Measurements from ENCODE around the gene ZNF420. TPM values are rescaled to one million over a fixed set of nuclear protein-coding genes. Genes with fewer than 3 reads are reported as not detected.
A peak's percentile ranks its signal among the peaks of the same experiment; 100 is the strongest.
"Not testable (repeated sequence)": the region's sequence is repeated elsewhere in the genome, so short reads cannot be mapped to it uniquely, and the experiment has no call there.

Gene ZNF420
- total RNA-seq, result 10 to 100 TPM in 1 of 2 experiments, 1 to 10 TPM in 1; 9.1 to 12.8 TPM

DNA sequence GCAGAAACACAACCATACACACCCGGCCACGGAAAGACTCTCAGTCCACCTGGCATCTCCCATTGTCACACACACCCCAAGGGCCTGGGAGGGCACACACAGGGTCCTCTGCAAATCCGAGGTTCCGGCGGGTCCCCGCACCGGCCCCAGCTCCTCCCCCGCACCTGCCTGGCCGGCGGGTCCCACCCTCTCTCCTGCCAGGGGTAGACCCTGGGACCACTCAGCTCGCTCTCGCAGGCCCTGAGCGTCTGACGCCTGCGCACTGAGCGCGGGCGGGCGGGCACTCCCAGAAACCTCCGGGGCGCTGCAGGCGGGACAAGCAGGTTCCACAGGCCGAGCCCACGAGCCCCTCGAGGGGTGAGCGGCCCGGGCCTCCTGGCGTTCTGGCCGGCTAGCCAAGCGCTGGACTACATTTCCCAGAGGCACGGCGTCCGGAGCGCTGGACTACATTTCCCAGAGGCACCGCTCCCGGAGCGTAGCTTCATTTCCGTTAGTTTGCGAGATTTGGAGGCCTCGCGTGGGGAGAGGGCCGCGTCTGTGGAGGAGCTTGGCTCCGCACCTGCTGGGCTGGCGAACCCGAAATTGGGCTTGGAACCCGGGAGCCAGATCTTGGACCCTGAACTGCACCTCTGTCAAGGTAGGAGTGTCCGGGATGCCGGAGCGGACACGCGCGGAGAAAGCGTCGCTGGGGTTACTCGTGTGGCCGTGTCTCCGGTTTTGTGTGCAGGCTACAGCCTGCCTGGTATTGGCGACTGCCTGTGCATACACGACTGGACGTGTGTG lies at the start of gene ZNF420:
ZNF420 (plus strand) TSS at position 500 of the 783 bp plus-strand sequence. CDS start 10,686 bp downstream, outside the sequence.
- Mint-ChIP-seq H3K27me3 (no peaks in the 10 kb centered on the region), H3K4me1 (peaks cover 23% of the 10 kb centered on the region), H3K4me3 (peak within 1 kb of the TSS; percentile 97), H3K9me3 (ENCODE audit: low read depth) (peaks cover 19% of the 10 kb centered on the region), H3K36me3 (ENCODE audit: low read depth) (peaks cover 46% of the 10 kb centered on the region), H3K27ac (peak within 1 kb of the TSS; percentile 98)
- CTCF ChIA-PET, result interaction anchor here (0.6 to 1.1 kb wide), 3 partner anchors 105 to 566 kb away, joined by 3 to 6 read pairs (median 3); no protein-coding TSS in a partner anchor
- peak; percentile 93 for DNase-seq
- ATAC-seq, result peak; percentile 95
- intact Hi-C loops (cut with DNase I, micrococcal nuclease), result loop anchor here (1.0 to 5.0 kb wide), 23 partner anchors 94 to 864 kb away; partner anchors contain the start of genes ZNF383 (in 2 of the 2), ZNF568 (in 2 of the 2), ZNF829 (in 2 of the 2) and ZFP14 (in 1 of the 2)
- POLR2A ChIA-PET, result interaction anchor here (1.0 to 1.6 kb wide), 3 partner anchors 139 to 517 kb away, joined by 3 to 8 read pairs (median 6); partner anchors contain the start of genes ZNF383, ZNF540 and ZNF571

DNA sequence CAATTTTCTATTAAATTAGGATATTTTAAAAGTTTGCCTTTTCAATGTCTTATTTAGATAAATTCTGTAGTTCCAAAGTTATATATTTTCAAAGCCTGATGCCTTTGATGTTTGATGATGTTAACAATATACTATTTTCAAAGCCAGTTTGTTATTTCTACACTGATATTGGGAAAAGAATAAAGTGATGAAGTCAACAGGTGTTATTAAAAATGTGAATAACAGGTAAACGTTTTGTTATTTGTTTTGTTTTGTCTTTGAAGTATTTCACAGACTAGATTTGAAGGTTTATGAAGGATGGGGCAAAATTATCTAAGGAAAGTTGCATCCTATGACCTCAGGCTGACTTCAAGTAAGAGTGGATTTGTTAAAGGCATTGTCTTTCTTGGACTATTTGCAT lies 33.1 kb upstream of the ZNF420 start:
- POLR2A ChIA-PET, result no interaction called here
- H3K4me1 Mint-ChIP-seq, result no peaks in the 10 kb centered on the region
- H3K36me3 Mint-ChIP-seq (ENCODE audit: low read depth), result no peaks in the 10 kb centered on the region
- H3K27ac Mint-ChIP-seq, result no peak overlapping the region
- DNase-seq, result no peak
- H3K4me3 Mint-ChIP-seq, result no peak overlapping the region
- peaks cover 41% of the 10 kb centered on the region for H3K9me3 Mint-ChIP-seq (ENCODE audit: low read depth)
- intact Hi-C loops (cut with DNase I, micrococcal nuclease), result no loop called here
- no peaks in the 10 kb centered on the region for H3K27me3 Mint-ChIP-seq
- ATAC-seq, result no peak
- CTCF ChIA-PET, result no interaction called here

DNA sequence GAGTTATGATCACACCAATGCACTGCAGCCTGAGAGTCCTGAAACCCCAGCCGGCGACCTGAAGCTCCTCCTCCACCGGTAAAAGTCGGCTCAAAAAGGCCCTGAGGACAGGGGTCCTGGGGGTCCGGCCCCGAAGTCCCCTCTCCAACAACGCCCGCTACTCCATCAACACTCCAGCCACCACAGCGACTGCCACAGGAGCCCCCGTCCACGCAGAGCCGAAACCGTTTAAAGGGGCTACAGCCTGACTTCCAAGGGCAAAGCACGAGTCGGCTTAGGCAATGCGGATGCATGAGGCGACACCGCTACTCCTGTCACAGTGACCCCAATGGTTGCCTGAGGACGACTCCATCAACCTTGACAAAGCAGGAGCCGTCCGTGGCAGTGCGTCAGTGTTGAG lies 22.9 kb upstream of the ZNF420 start:
- no peak for DNase-seq
- no peak overlapping the region for H3K27ac Mint-ChIP-seq
- ChIA-PET CTCF (no interaction called here), POLR2A (no interaction called here)
- ATAC-seq, result no peak
- H3K36me3 Mint-ChIP-seq (ENCODE audit: low read depth), result peaks cover 26% of the 10 kb centered on the region
- peaks cover 37% of the 10 kb centered on the region for H3K9me3 Mint-ChIP-seq (ENCODE audit: low read depth)
- intact Hi-C loops (cut with DNase I, micrococcal nuclease), result no loop called here
- no peak overlapping the region for H3K4me3 Mint-ChIP-seq
- no peaks in the 10 kb centered on the region for H3K27me3 Mint-ChIP-seq
- H3K4me1 Mint-ChIP-seq, result no peaks in the 10 kb centered on the region

DNA sequence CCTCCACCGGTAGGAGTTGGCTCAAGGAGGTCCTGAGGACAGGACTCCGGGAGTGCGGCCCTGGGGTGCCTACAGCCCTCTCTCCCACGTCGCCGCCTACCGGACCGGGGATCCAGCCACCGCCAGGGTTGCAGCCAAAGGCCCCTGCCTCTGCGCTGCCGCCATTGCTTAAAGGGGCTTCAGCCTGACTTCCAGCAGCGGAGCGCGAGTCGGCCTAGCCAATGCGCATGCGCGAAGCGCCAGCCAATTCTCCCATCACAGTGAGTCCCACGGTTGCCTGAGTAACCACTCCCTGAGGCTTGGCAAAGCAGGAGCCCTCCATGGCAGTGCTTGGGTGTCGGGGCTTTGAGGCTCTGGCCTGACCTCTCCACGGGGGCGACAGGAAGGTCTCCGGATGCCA lies 21.5 kb upstream of the ZNF420 start:
- no peaks in the 10 kb centered on the region for H3K4me1 Mint-ChIP-seq
- intact Hi-C loops (cut with DNase I, micrococcal nuclease), result no loop called here
- ChIA-PET POLR2A (no interaction called here), CTCF (no interaction called here)
- no peak for ATAC-seq
- H3K9me3 Mint-ChIP-seq (ENCODE audit: low read depth), result peaks cover 32% of the 10 kb centered on the region
- H3K27ac Mint-ChIP-seq, result no peak overlapping the region
- H3K36me3 Mint-ChIP-seq (ENCODE audit: low read depth), result peaks cover 17% of the 10 kb centered on the region
- no peaks in the 10 kb centered on the region for H3K27me3 Mint-ChIP-seq
- DNase-seq, result no peak
- H3K4me3 Mint-ChIP-seq, result no peak overlapping the region

DNA sequence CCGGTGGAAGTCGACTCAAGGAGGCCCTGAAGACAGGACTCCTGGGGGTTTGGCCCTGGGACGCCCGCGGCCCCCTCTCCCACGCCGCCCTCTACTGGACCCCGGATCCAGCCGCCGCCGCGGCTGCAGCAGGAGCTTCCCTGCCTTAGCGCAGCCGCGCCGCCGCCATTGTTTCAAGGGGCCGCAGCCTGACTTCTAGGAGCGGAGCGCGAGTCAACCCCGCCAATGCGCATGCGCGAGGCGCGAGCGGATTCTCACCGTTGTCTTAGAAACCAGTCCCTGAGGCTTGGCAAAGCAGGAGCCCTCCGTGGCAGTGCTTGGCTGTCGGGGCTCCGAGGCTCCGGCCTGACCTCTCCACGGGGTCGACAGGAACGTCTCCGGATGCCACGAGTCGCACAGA lies 19.1 kb upstream of the ZNF420 start:
- CTCF ChIA-PET, result no interaction called here
- ATAC-seq (no peak), DNase-seq (no peak)
- POLR2A ChIA-PET, result no interaction called here
- no peak overlapping the region for H3K27ac Mint-ChIP-seq
- H3K27me3 Mint-ChIP-seq, result no peaks in the 10 kb centered on the region
- intact Hi-C loops (cut with DNase I, micrococcal nuclease), result no loop called here
- H3K9me3 Mint-ChIP-seq (ENCODE audit: low read depth), result peaks cover 35% of the 10 kb centered on the region
- H3K36me3 Mint-ChIP-seq (ENCODE audit: low read depth), result peaks cover 17% of the 10 kb centered on the region
- H3K4me1 Mint-ChIP-seq, result no peaks in the 10 kb centered on the region
- no peak overlapping the region for H3K4me3 Mint-ChIP-seq

DNA sequence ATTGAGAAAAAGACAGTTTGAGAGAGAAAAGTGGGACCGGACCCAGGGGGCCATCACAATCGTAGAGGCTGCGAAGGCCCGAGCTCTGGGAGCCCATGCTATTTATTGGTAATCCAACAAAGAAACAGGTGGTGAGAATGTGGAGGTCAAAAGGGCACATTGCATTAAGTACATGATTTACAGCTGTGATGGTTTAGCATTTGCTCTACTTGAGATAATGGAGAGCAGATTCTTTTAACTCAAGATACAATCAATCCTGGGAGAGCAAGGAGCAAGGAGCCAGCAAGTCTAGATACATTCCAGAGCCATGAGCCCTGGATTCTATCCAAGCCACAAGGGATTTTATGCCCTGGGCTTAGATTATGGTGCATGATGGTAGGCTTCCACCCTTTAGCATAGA lies 13.3 kb upstream of the ZNF420 start:
- ATAC-seq; H3K4me1 Mint-ChIP-seq; intact Hi-C loops (cut with DNase I, micrococcal nuclease); H3K27ac Mint-ChIP-seq; DNase-seq; H3K4me3 Mint-ChIP-seq; H3K27me3 Mint-ChIP-seq; CTCF ChIA-PET; POLR2A ChIA-PET: not testable (repeated sequence)
- Mint-ChIP-seq H3K36me3 (ENCODE audit: low read depth) (peaks cover 10% of the 10 kb centered on the region), H3K9me3 (ENCODE audit: low read depth) (peaks cover 41% of the 10 kb centered on the region)

DNA sequence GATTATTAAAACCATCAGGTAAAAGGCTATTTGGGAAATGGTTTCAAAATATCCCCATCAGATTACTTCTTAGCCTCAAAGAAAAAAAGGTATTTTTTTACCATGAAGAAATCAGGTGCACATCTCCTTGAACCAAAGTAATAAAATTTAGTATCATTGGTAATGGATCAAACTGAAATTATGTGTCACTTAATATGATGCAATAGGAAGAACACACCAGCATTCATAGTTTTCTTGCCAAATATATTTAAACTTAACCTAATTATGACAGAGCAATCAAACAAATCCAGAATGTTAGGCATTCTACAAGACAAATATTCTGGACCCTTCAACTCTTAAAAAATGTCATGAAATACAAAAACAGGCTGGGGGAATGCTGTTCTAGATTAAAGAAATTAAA lies 4.1 kb upstream of the ZNF420 start:
- intact Hi-C loops (cut with DNase I, micrococcal nuclease), result no loop called here
- POLR2A ChIA-PET, result no interaction called here
- peaks cover 10% of the 10 kb centered on the region for H3K4me1 Mint-ChIP-seq
- peaks cover 16% of the 10 kb centered on the region for H3K9me3 Mint-ChIP-seq (ENCODE audit: low read depth)
- no peak overlapping the region for H3K4me3 Mint-ChIP-seq
- no peak for ATAC-seq
- CTCF ChIA-PET, result interaction anchor here (0.8 kb wide), 1 partner anchor 13 kb away, joined by 3 read pairs; no protein-coding TSS in a partner anchor
- no peaks in the 10 kb centered on the region for H3K27me3 Mint-ChIP-seq
- H3K27ac Mint-ChIP-seq, result no peak overlapping the region
- H3K36me3 Mint-ChIP-seq (ENCODE audit: low read depth), result peaks cover 17% of the 10 kb centered on the region
- DNase-seq, result no peak

DNA sequence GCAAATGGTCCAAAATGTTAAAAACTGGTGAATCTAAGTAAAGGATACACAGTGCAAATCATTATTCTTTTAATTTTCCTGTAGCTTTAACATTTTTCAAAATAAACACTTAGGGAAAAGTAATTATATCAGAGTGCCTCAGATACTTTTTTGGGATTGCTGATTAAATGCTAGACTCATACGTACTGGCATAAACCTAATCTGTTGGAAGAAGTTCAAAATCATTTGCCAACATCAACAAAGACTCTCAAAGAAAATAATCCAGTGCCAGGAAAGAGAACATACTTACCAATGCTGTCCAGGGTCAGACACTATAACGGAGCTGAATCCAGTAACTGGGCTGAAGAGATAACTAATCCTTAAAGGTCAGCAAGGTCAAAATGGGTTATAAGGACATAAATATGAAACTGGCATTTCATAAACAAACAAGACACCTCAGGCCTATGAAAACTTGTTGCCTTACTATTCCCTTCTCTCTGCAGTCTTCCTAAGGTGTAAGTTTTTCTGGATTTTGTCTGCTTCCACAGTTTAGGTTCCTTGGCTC lies 3.3 kb upstream of the ZNF420 start:
- no peaks in the 10 kb centered on the region for H3K27me3 Mint-ChIP-seq
- H3K9me3 Mint-ChIP-seq (ENCODE audit: low read depth), result peaks cover 14% of the 10 kb centered on the region
- POLR2A ChIA-PET, result interaction anchor here (0.6 kb wide), 1 partner anchor 508 kb away, joined by 3 read pairs; no protein-coding TSS in a partner anchor
- H3K4me3 Mint-ChIP-seq, result no peak overlapping the region
- ATAC-seq, result no peak
- no peak overlapping the region for H3K27ac Mint-ChIP-seq
- H3K36me3 Mint-ChIP-seq (ENCODE audit: low read depth), result peaks cover 17% of the 10 kb centered on the region
- intact Hi-C loops (cut with DNase I, micrococcal nuclease), result loop anchor here in 1 of 2 experiments (5.0 kb wide), 1 partner anchor 142 kb away; the partner anchor contains the start of gene ZNF383
- peaks cover 16% of the 10 kb centered on the region for H3K4me1 Mint-ChIP-seq
- CTCF ChIA-PET, result no interaction called here
- DNase-seq, result no peak

DNA sequence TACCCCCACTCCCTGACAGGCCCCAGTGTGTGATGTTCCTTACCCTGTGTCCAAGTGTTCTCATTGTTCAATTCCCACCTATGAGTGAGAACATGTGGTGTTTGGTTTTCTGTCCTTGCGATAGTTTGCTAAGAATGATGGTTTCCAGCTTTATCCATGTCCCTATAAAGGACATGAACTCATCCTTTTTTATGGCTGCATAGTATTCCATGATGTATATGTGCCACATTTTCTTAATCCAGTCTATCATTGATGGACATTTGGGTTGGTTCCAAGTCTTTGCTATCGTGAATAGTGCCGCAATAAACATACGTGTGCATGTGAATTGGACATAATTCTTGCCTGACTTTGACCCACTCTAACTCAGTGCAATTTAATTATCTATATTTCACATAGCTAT lies 1.7 kb upstream of the ZNF420 start:
- DNase-seq, CTCF ChIA-PET, H3K27me3 Mint-ChIP-seq, POLR2A ChIA-PET, ATAC-seq, H3K27ac Mint-ChIP-seq: not testable (repeated sequence)
- H3K4me3 Mint-ChIP-seq, result peak overlapping the region; percentile 4
- peaks cover 33% of the 10 kb centered on the region for H3K36me3 Mint-ChIP-seq (ENCODE audit: low read depth)
- intact Hi-C loops (cut with DNase I, micrococcal nuclease), result loop anchor here in 1 of 2 experiments (5.0 kb wide), 1 partner anchor 141 kb away; the partner anchor contains the start of gene ZNF383
- peaks cover 16% of the 10 kb centered on the region for H3K9me3 Mint-ChIP-seq (ENCODE audit: low read depth)
- peaks cover 23% of the 10 kb centered on the region for H3K4me1 Mint-ChIP-seq

DNA sequence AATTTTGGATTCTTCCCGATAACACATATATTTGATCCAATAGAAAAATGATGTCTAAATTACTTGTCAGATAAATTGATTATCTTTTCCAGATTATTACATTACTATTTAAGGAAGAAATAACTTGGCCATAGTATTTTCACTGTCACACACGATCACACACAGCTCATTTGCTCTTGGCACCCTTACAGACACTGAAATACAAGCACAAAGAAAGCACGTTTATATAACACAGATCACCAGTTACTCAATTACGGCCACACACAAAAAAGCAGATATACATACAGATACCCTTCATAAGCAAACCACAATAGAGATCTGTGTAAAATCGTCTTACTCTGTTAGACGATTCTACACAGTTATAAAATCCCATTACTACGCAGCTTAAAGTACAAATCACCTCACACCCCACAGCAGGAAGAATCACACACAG lies 716 bp upstream of the ZNF420 start:
- H3K4me1 Mint-ChIP-seq, result peaks cover 23% of the 10 kb centered on the region
- ChIA-PET CTCF (interaction anchor here (0.6 to 1.1 kb wide), 3 partner anchors 104 to 566 kb away, joined by 3 to 6 read pairs (median 3); no protein-coding TSS in a partner anchor), POLR2A (interaction anchor here (1.0 to 1.6 kb wide), 3 partner anchors 140 to 517 kb away, joined by 3 to 8 read pairs (median 6); partner anchors contain the start of genes ZNF383, ZNF540 and ZNF571)
- intact Hi-C loops (cut with DNase I, micrococcal nuclease), result loop anchor here in 1 of 2 experiments (5.0 kb wide), 1 partner anchor 140 kb away; the partner anchor contains the start of gene ZNF383
- H3K9me3 Mint-ChIP-seq (ENCODE audit: low read depth), result peaks cover 19% of the 10 kb centered on the region
- ATAC-seq (no peak), DNase-seq (no peak)
- H3K36me3 Mint-ChIP-seq (ENCODE audit: low read depth), result peaks cover 41% of the 10 kb centered on the region
- peak overlapping the region; percentile 98 for H3K27ac Mint-ChIP-seq
- H3K4me3 Mint-ChIP-seq, result peak overlapping the region; percentile 97
- no peaks in the 10 kb centered on the region for H3K27me3 Mint-ChIP-seq

DNA sequence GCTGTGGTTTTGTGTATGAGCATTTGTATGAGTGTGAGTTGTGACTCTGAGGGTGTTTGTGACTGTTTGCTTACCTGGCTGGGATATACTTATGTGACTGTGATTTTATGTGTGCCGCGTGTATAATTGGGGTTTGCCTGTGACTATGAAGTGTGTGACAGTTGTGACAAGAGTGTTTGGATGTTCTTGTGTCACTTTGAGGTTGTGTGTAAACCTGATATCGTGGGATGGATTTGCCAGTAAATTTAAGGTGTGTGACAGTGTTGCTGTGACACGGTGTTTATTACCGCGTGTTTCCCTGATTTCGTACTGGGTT lies 442 bp downstream of the ZNF420 start:
- CTCF ChIA-PET, result interaction anchor here (1.1 kb wide), 1 partner anchor 106 kb away, joined by 6 read pairs; no protein-coding TSS in a partner anchor
- Mint-ChIP-seq H3K27ac (peak overlapping the region; percentile 98), H3K27me3 (no peaks in the 10 kb centered on the region), H3K4me3 (peak overlapping the region; percentile 97), H3K4me1 (peaks cover 23% of the 10 kb centered on the region), H3K9me3 (ENCODE audit: low read depth) (peaks cover 23% of the 10 kb centered on the region), H3K36me3 (ENCODE audit: low read depth) (peaks cover 49% of the 10 kb centered on the region)
- ATAC-seq (no peak), DNase-seq (no peak)
- POLR2A ChIA-PET, result interaction anchor here (1.0 to 1.6 kb wide), 3 partner anchors 139 to 516 kb away, joined by 3 to 8 read pairs (median 6); partner anchors contain the start of genes ZNF383, ZNF540 and ZNF571
- intact Hi-C loops (cut with DNase I, micrococcal nuclease), result loop anchor here (1.0 to 5.0 kb wide), 23 partner anchors 94 to 864 kb away; partner anchors contain the start of genes ZNF383 (in 2 of the 2), ZNF568 (in 2 of the 2), ZNF829 (in 2 of the 2) and ZFP14 (in 1 of the 2)

Data from activated CD4-positive, alpha-beta T cell treated with anti-CD3 and anti-CD28 coated beads for 36 hours (primary cell).